Pancreas (tissue), 10 donors: ENCODE results near the gene HOTAIR. TPM values are rescaled to one million over a fixed set of nuclear protein-coding genes. Genes with fewer than 3 reads are reported as not detected.

Experiments used
- ATAC-seq, 4 donors: fragments of 200-7000 bp; cut with Tn5 transposase; one replicate each; pipeline versions ENCODE4 v1.8.0 to v1.9.1; 2020; ENCODE audit warnings: mild to moderate bottlenecking in 4 of 4, moderate library complexity in 4 of 4
- DNase-seq, 6 donors: peaks; one replicate each; pipeline ENCODE4 v3.0.0-alpha.2; 2020
- FAIRE-seq: peaks from 2 replicates; lab custom pipeline; 2012; peaks lifted over from hg19 to GRCh38; lab: Jason Lieb, UNC
- H3K27ac ChIP-seq, 4 donors: fragments of 200-600 bp; sonication (generic); 1 replicate in 3 of 4; 2 replicates in 1 of 4; pipeline versions ENCODE4 v1.5.0 to v1.8.0; 2020
- H3K27me3 ChIP-seq, 4 donors: fragments of 200-600 bp; one replicate each; pipeline ENCODE4 v1.8.0; 2021
- H3K36me3 ChIP-seq, 3 donors: fragments of 200-600 bp; sonication (generic) in 1 of 3; one replicate each; pipeline versions ENCODE4 v1.5.0 to v1.8.0; 2020 to 2021
- H3K4me1 ChIP-seq, 3 donors: fragments of 200-600 bp; one replicate each; pipeline ENCODE4 v1.8.0; 2021
- H3K4me3 ChIP-seq, 4 donors: fragments of 200-600 bp; sonication (generic) in 2 of 4; one replicate each; pipeline versions ENCODE4 v1.5.0 to v1.8.0; 2020 to 2021
- H3K9me3 ChIP-seq, 4 donors: fragments of 200-600 bp; one replicate each; pipeline ENCODE4 v1.8.0; 2021
- CTCF ChIP-seq, 4 donors: fragments of 200-600 bp; sonication (generic) in 3 of 4; IDR thresholded peaks; one replicate each; pipeline versions ENCODE4 v1.5.0 to v1.8.0; 2021; ENCODE audit warnings: antibody characterized with exemption in 4 of 4
- WGBS, 2 donors: extraction: QIAGEN DNeasy Blood & Tissue Kit; methylation state at CpG; one replicate each; pipeline ENCODE4 v1.1.7; 2013; 5-methylcytosine and 5-hydroxymethylcytosine counted together
- intact Hi-C, 3 donors: fragments of 100-400 bp; cut with DNase I; formaldehyde crosslinking; loops; one replicate each; pipeline versions ENCODE4 v1.11.1 to v1.14.2; 2022
- polyA plus RNA-seq, 2 donors: library from polyadenylated mRNA; stranded (reverse); fragments of 200-250 nt; gene quantifications; one replicate each; pipeline ENCODE4 v1.2.3, GENCODE V29; 2013
- total RNA-seq, 6 donors: library from RNA; stranded (reverse); fragmentation: NEBNext Ultra II Directional in 4 of 6; extraction: Animal tissue kit (Norgen Biotek cat#: 25700) in 4 of 6; gene quantifications; one replicate each; pipeline versions ENCODE4 v1.2.1 to v1.2.4, GENCODE V29; 2021 to 2023
- donor health status: healthy with polysubstance abuse.
- donor health status: DM: no; HTN: no; CAD: no; lungs with moderate emphysema.
- donor health status: DM: no; HTN: no; CAD: no.
- donor health status: control.
- donor health status: control.
- donor health status: Bipolar disorder and iron deficiency.
- donor health status: DM: yes; HTN: yes; CAD: no.
- donor health status: DM: no; HTN: no; CAD: no.
- donor health status: DM: no; HTN: no; CAD: no.
- donor health status: DM: yes; HTN: yes; CAD: no.

Gene HOTAIR
- total and polyA plus RNA-seq, 8 donors, result not detected

DNA sequence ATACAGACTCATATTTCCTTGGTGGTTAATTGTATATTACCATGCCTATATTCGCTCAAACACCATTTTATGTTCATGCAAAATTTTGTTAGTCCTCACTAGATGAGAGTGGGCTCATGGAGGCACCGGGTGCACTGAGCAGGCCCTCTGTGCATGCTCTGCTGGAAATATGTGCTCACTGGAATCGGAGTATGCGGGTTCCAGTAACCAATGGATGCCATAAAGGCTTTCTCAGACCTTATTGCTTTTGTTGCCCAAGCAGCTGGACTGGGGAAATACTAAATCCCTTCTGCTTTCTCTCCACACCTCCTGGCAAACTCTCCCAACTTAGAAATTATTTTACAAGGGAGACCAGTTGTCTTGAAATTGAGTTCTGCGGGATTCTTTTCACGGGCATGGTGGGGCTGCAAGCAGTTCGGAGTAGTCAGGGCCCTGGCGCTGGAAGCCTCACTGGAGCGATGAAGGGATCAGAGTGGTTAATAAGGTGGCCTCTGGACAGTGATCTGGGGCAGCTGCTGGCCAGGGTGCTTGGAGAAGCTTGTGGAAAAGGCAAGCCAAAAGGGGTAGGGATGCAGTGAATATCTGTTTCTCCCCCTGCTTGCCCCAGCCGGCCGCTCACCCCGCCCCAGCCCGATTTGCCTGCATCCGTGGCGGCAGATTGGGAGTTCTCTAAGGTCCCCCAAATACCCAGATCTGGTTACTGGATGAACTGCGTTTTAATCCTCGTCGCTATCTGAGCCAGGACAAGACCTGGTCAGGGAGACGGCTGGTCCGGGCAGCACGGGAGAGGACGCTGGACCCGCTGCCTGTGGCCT is 46.0 kb upstream of the HOTAIR start:
- peaks cover 0 to 33% (median 6%) of the 10 kb centered on the region in 4 donors for H3K27me3 ChIP-seq
- no peak overlapping the region for H3K27ac ChIP-seq
- intact Hi-C loops, result no loop called here

DNA sequence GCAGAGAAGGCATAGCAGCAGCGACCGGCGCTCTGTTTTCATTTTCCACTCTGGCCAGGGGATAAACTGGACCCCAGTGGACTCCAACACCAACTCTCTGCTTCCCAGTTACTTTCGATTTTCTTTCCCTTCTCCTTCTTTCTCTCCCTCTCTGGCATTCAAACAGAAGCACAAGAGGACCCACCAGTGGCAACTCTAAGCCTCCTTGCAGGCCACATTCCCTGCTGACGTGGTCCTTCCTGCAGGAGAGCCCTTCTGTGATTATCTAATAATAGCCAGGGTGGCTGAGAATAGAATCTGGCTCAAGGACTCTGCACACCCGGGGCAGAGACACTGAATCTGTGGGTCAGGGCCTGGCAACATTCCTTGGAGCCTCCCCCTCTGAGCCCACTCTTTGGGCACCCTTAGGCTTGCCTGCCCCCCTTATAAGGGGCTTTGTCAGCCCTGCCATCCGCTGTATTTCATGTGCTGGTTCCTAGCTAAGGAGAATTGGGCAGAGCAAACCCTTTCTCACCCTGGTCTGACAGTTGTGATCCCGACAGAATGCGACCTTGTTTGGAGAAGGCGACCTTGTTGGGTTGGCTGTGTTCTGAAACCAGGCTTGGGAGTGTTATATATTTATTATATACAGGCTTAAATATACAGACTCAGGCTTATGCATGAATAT is 45.3 kb upstream of the HOTAIR start:
- Histone ChIP-seq H3K4me3 (no peak overlapping the region), H3K27me3 (peaks cover 0 to 33% (median 9%) of the 10 kb centered on the region in 4 donors), H3K36me3 (no peaks in the 10 kb centered on the region), H3K9me3 (no peaks in the 10 kb centered on the region), H3K27ac (no peak overlapping the region), H3K4me1 (peaks cover 0 to 4% (median 0%) of the 10 kb centered on the region in 3 donors)
- WGBS, 2 donors, result 37 to 41% methylated on average over 10 of the region's 10 CpGs
- DNase-seq (no peak), FAIRE-seq (no peak), ATAC-seq (no peak)
- no peak for TF ChIP-seq CTCF (IDR thresholded peaks at IDR 0.05)
- intact Hi-C loops, result no loop called here

More for the DNA sequence above, 46.0 kb upstream of the HOTAIR start:
- Histone ChIP-seq H3K4me1 (peaks cover 0 to 4% (median 0%) of the 10 kb centered on the region in 3 donors), H3K9me3 (no peaks in the 10 kb centered on the region), H3K4me3 (no peak overlapping the region), H3K36me3 (no peaks in the 10 kb centered on the region)
- TF ChIP-seq CTCF (IDR thresholded peaks at IDR 0.05), result no peak
- WGBS, 2 donors, result 60 to 66% methylated on average over 23 of the region's 23 CpGs
- DNase-seq, result no peak
- FAIRE-seq, result no peak
- ATAC-seq, result no peak

GRCh38 chr12:54019091-54019811 is 44.5 kb upstream of the HOTAIR start:
- ATAC-seq, result no peak
- Histone ChIP-seq H3K9me3 (no peaks in the 10 kb centered on the region), H3K4me3 (no peak overlapping the region), H3K4me1 (peaks cover 0 to 4% (median 0%) of the 10 kb centered on the region in 3 donors), H3K36me3 (no peaks in the 10 kb centered on the region), H3K27ac (no peak overlapping the region), H3K27me3 (peaks cover 0 to 41% (median 10%) of the 10 kb centered on the region in 4 donors)
- intact Hi-C loops, result no loop called here
- 38 to 48% methylated on average over 43 of the region's 43 CpGs for WGBS, 2 donors
- DNase-seq, result peak in 1 of 6 donors; percentile 66
- FAIRE-seq, result no peak
- TF ChIP-seq CTCF (IDR thresholded peaks at IDR 0.05), result no peak

GRCh38 chr12:54018468-54018984 is 43.8 kb upstream of the HOTAIR start:
- Histone ChIP-seq H3K27ac (no peak overlapping the region), H3K36me3 (no peaks in the 10 kb centered on the region), H3K27me3 (peaks cover 0 to 42% (median 10%) of the 10 kb centered on the region in 4 donors), H3K4me1 (peaks cover 0 to 4% (median 0%) of the 10 kb centered on the region in 3 donors), H3K9me3 (no peaks in the 10 kb centered on the region), H3K4me3 (peak overlapping the region; percentile 7 to 44 (median 34))
- no peak for TF ChIP-seq CTCF (IDR thresholded peaks at IDR 0.05)
- DNase-seq (peak in 1 of 6 donors; percentile 27), FAIRE-seq (no peak), ATAC-seq (no peak)
- 24 to 34% methylated on average over 29 of the region's 29 CpGs for WGBS, 2 donors
- intact Hi-C loops, result no loop called here
